Kidney (tissue), 14 donors: Measurements from ENCODE around the gene ANGPTL2. TPM values are rescaled to one million over a fixed set of nuclear protein-coding genes. Genes with fewer than 3 reads are reported as not detected.

Source experiments
- DNase-seq, 5 donors: peaks; one replicate each; pipeline ENCODE4 v3.0.0-alpha.2; 2013 to 2020
- FAIRE-seq: peaks from 2 replicates; lab custom pipeline; 2012; peaks lifted over from hg19 to GRCh38; lab: Jason Lieb, UNC
- H3K27ac ChIP-seq, 2 donors: one replicate each; pipeline ENCODE4 v1.7.0; 2013; ENCODE audit warnings: low read depth in 2 of 2, low read length in 2 of 2, inconsistent platforms in 1 of 2
- H3K27me3 ChIP-seq: one replicate; pipeline ENCODE4 v1.7.1; 2013; ENCODE audit warnings: low read length, inconsistent platforms; ENCODE audit not compliant: control insufficient read depth, insufficient read depth
- H3K36me3 ChIP-seq, 3 donors: one replicate each; pipeline versions ENCODE4 v1.7.0 to v1.7.1; 2013; ENCODE audit warnings: low read length in 3 of 3, control low read depth in 1 of 3, inconsistent platforms in 1 of 3; ENCODE audit not compliant: insufficient read depth in 3 of 3, control insufficient read depth in 2 of 3
- H3K4me1 ChIP-seq, 3 donors: one replicate each; pipeline versions ENCODE4 v1.7.0 to v1.7.1; 2013; ENCODE audit warnings: low read length in 3 of 3, inconsistent platforms in 1 of 3, low read depth in 1 of 3; ENCODE audit not compliant: control insufficient read depth in 2 of 3, insufficient read depth in 2 of 3
- H3K4me3 ChIP-seq, 3 donors: one replicate each; pipeline versions ENCODE4 v1.7.0 to v1.8.1; 2013; ENCODE audit warnings: low read length in 3 of 3, control low read depth in 1 of 3, inconsistent platforms in 1 of 3
- H3K9ac ChIP-seq, 3 donors: one replicate each; pipeline versions ENCODE4 v1.7.0 to v1.7.1; 2013; ENCODE audit warnings: low read length in 3 of 3, control low read depth in 1 of 3, inconsistent platforms in 1 of 3
- H3K9me3 ChIP-seq, 3 donors: one replicate each; pipeline versions ENCODE4 v1.7.0 to v1.7.1; 2013; ENCODE audit warnings: low read length in 3 of 3, control low read depth in 1 of 3, inconsistent platforms in 1 of 3; ENCODE audit not compliant: control insufficient read depth in 2 of 3, insufficient read depth in 1 of 3
- CTCF ChIP-seq: IDR thresholded peaks from 3 replicates; pipeline ENCODE4 v1.5.1; 2012; ENCODE audit warnings: mild to moderate bottlenecking, moderate library complexity, borderline replicate concordance; ENCODE audit not compliant: insufficient read depth; ENCODE audit errors: extremely low read depth
- intact Hi-C: fragments of 100-400 bp; cut with DNase I; formaldehyde crosslinking; loops from one replicate; pipeline ENCODE4 v1.11.1; 2022
- polyA plus RNA-seq: library from polyadenylated mRNA; stranded (reverse); fragments of 350-450 nt; fragmentation: Illumina TruSeq; extraction: RNeasy Lipid Tissue Mini Kit (QIAGEN cat#74804); gene quantifications from one replicate; pipeline ENCODE4 v1.2.3, GENCODE V29; 2014; ENCODE audit warnings: low read depth, low replicate concordance; ENCODE audit not compliant: insufficient read depth
- total RNA-seq: library from RNA; stranded (reverse); fragmentation: NEBNext Ultra II Directional; extraction: Animal tissue kit (Norgen Biotek cat#: 25700); gene quantifications from one replicate; pipeline ENCODE4 v1.2.1, GENCODE V29; 2021
- donor health status: control.
- donor health status: control.
- donor health status: control.
- donor health status: control.
- donor health status: control.
- donor health status: DM: yes; HTN: yes; CAD: no.
- donor health status: Normal renal cell carcinoma (clear cell type).

The ANGPTL2 gene
- total and polyA plus RNA-seq, 2 donors from 2014 or later = 4.3 to 12.4 TPM

- no peak overlapping the region for H3K27ac ChIP-seq
- no peak overlapping the region for H3K9ac ChIP-seq
- DNase-seq (peak in 1 of 5 donors; percentile 7), FAIRE-seq (no peak)
- H3K9me3 ChIP-seq = no peaks in the 10 kb centered on the region
- no peak overlapping the region for H3K4me3 ChIP-seq
- intact Hi-C loops = no loop called here
- no peaks in the 10 kb centered on the region for H3K27me3 ChIP-seq
- H3K4me1 ChIP-seq = no peaks in the 10 kb centered on the region
- peaks cover 0 to 1% (median 0%) of the 10 kb centered on the region in 3 donors for H3K36me3 ChIP-seq
- no peak for TF ChIP-seq CTCF
Measured at GRCh38 chr9:127170103-127170502, 47.7 kb upstream of the ANGPTL2 start.

GRCh38 chr9:127169575-127169883, 47.1 kb upstream of the ANGPTL2 start:
- intact Hi-C loops = no loop called here
- H3K27ac ChIP-seq = no peak overlapping the region
- no peak overlapping the region for H3K4me3 ChIP-seq
- DNase-seq = no peak
- H3K27me3 ChIP-seq = no peaks in the 10 kb centered on the region
- TF ChIP-seq CTCF = no peak
- no peaks in the 10 kb centered on the region for H3K9me3 ChIP-seq
- H3K9ac ChIP-seq = no peak overlapping the region
- no peaks in the 10 kb centered on the region for H3K4me1 ChIP-seq
- H3K36me3 ChIP-seq = no peaks in the 10 kb centered on the region
- no peak for FAIRE-seq

- H3K27ac ChIP-seq = no peak overlapping the region
- H3K4me3 ChIP-seq = no peak overlapping the region
- H3K9ac ChIP-seq = no peak overlapping the region
- FAIRE-seq = no peak
- H3K27me3 ChIP-seq = no peaks in the 10 kb centered on the region
- peak in 2 of 5 donors; percentile 11 for DNase-seq
- intact Hi-C loops = no loop called here
- H3K9me3 ChIP-seq = no peaks in the 10 kb centered on the region
- H3K36me3 ChIP-seq = no peaks in the 10 kb centered on the region
- H3K4me1 ChIP-seq = no peaks in the 10 kb centered on the region
- no peak for TF ChIP-seq CTCF
Measured at GRCh38 chr9:127168756-127169574, 46.5 kb upstream of the ANGPTL2 start.
